Natural killer cell (primary cell): ENCODE data around the gene RIPK1. TPM values are rescaled to one million over a fixed set of nuclear protein-coding genes. Genes with fewer than 3 reads are reported as not detected.

Experiments
- ATAC-seq, 3 donors: fragments of 150-1000 bp in 2 of 3; fragments of 200-7000 bp in 1 of 3; cut with Tn5 transposase; 1 replicate in 1 of 3; 2 replicates in 2 of 3; pipeline ENCODE4 v1.10.0; 2021; ENCODE audit warnings: mild to moderate bottlenecking in 2 of 3, moderate library complexity in 2 of 3
- DNase-seq, 2 donors: peaks; one replicate each; pipeline versions ENCODE4 v3.0.0 to v3.0.0-alpha.2; 2013 to 2021; ENCODE audit warnings: mixed read lengths in 1 of 2
- H3K27ac ChIP-seq: one replicate; pipeline ENCODE4 v1.5.1; 2013; ENCODE audit warnings: mild to moderate bottlenecking, low read length
- H3K27me3 ChIP-seq: one replicate; pipeline ENCODE4 v1.6.1; 2013; ENCODE audit warnings: low read length; ENCODE audit not compliant: control insufficient read depth, insufficient read depth
- H3K36me3 ChIP-seq: one replicate; pipeline ENCODE4 v1.6.1; 2013; ENCODE audit warnings: low read length; ENCODE audit not compliant: control insufficient read depth, insufficient read depth
- H3K4me1 ChIP-seq: one replicate; pipeline ENCODE4 v1.6.1; 2013; ENCODE audit warnings: low read length; ENCODE audit not compliant: control insufficient read depth, insufficient read depth
- H3K4me3 ChIP-seq: one replicate; pipeline ENCODE4 v1.5.1; 2013; ENCODE audit warnings: low read length
- H3K9me3 ChIP-seq: one replicate; pipeline ENCODE4 v1.6.1; 2013; ENCODE audit warnings: low read length; ENCODE audit not compliant: control insufficient read depth, insufficient read depth
- H3K27ac Mint-ChIP-seq, 2 donors: one replicate each; pipeline ENCODE4 v1.8.0; 2022; ENCODE audit warnings: mild to moderate bottlenecking in 2 of 2, mixed read lengths in 2 of 2, moderate library complexity in 1 of 2
- H3K27me3 Mint-ChIP-seq, 2 donors: one replicate each; pipeline ENCODE4 v1.8.0; 2022; ENCODE audit warnings: low read depth in 2 of 2, mixed read lengths in 2 of 2
- H3K36me3 Mint-ChIP-seq: one replicate; pipeline ENCODE4 v1.8.0; 2022; ENCODE audit warnings: mixed read lengths
- H3K4me1 Mint-ChIP-seq, 2 donors: one replicate each; pipeline ENCODE4 v1.8.0; 2022; ENCODE audit warnings: mixed read lengths in 2 of 2
- H3K4me3 Mint-ChIP-seq: one replicate; pipeline ENCODE4 v1.8.0; 2022; ENCODE audit warnings: mild to moderate bottlenecking, moderate library complexity, mixed read lengths
- H3K9me3 Mint-ChIP-seq, 2 donors: one replicate each; pipeline ENCODE4 v1.8.0; 2022; ENCODE audit warnings: mixed read lengths in 2 of 2
- CTCF ChIP-seq: fragments of 200-600 bp; IDR thresholded peaks from one replicate; pipeline ENCODE4 v1.8.0; 2022; ENCODE audit warnings: antibody characterized with exemption
- WGBS: methylation state at CpG from one replicate; pipeline ENCODE4 v1.1.7; 2013; ENCODE audit warnings: missing lambda C conversion rate; ENCODE audit not compliant: insufficient coverage; 5-methylcytosine and 5-hydroxymethylcytosine counted together
- intact Hi-C: fragments of 100-400 bp; cut with micrococcal nuclease; formaldehyde crosslinking; loops from one replicate; pipeline ENCODE4 v1.14.2; 2022
- total RNA-seq, 4 donors: library from RNA; stranded (reverse); fragments of 120-200 nt in 1 of 4; gene quantifications; one replicate each; pipeline versions ENCODE4 v1.2.3 to v1.2.4, GENCODE V29; 2013 to 2022

RIPK1 gene
- total RNA-seq, 3 donors from 2014 or later (not counting 1 experiment from before 2014, with no cell fraction given) = 30.9 to 44.8 (median 34.5) TPM

- H3K4me3 Mint-ChIP-seq = no peak overlapping the region
- no peaks in the 10 kb centered on the region for H3K27me3 Mint-ChIP-seq
- H3K36me3 ChIP-seq = peaks cover 64% of the 10 kb centered on the region
- no CpG with 5 or more reads among the region's 1 CpG for WGBS
- H3K36me3 Mint-ChIP-seq = peaks cover 25% of the 10 kb centered on the region
- peaks cover 47 to 50% of the 10 kb centered on the region in 2 donors for H3K4me1 Mint-ChIP-seq
- no peaks in the 10 kb centered on the region for H3K9me3 ChIP-seq
- H3K27ac ChIP-seq = no peak overlapping the region
- ATAC-seq (no peak), DNase-seq (no peak)
- peak overlapping the region; percentile 16 to 27 for H3K27ac Mint-ChIP-seq
- TF ChIP-seq CTCF = no peak
- H3K9me3 Mint-ChIP-seq = no peaks in the 10 kb centered on the region
- intact Hi-C loops = no loop called here
- H3K4me1 ChIP-seq = peaks cover 30% of the 10 kb centered on the region
- H3K4me3 ChIP-seq = no peak overlapping the region
- no peaks in the 10 kb centered on the region for H3K27me3 ChIP-seq
Measured at GRCh38 chr6:3079682-3080081, 11.4 kb downstream of the RIPK1 start.

GRCh38 chr6:3081960-3082359 is 13.7 kb downstream of the RIPK1 start:
- no peaks in the 10 kb centered on the region for H3K27me3 Mint-ChIP-seq
- H3K9me3 ChIP-seq = no peaks in the 10 kb centered on the region
- peaks cover 8% of the 10 kb centered on the region for H3K4me1 ChIP-seq
- DNase-seq (no peak), ATAC-seq (no peak)
- no peaks in the 10 kb centered on the region for H3K27me3 ChIP-seq
- no peak overlapping the region for H3K4me3 Mint-ChIP-seq
- peaks cover 40% of the 10 kb centered on the region for H3K36me3 Mint-ChIP-seq
- 100% methylated on average over 5 of the region's 5 CpGs for WGBS
- intact Hi-C loops = no loop called here
- H3K4me3 ChIP-seq = no peak overlapping the region
- H3K36me3 ChIP-seq = peaks cover 82% of the 10 kb centered on the region
- peaks cover 32 to 38% of the 10 kb centered on the region in 2 donors for H3K4me1 Mint-ChIP-seq
- no peak overlapping the region for H3K27ac ChIP-seq
- no peak overlapping the region for H3K27ac Mint-ChIP-seq
- no peaks in the 10 kb centered on the region for H3K9me3 Mint-ChIP-seq
- no peak for TF ChIP-seq CTCF

- Mint-ChIP-seq H3K9me3 (no peaks in the 10 kb centered on the region), H3K4me3 (no peak overlapping the region), H3K27ac (peak overlapping the region in 1 of 2 donors; percentile 44), H3K36me3 (peaks cover 51% of the 10 kb centered on the region), H3K4me1 (peaks cover 45 to 48% of the 10 kb centered on the region in 2 donors), H3K27me3 (no peaks in the 10 kb centered on the region)
- TF ChIP-seq CTCF = no peak
- WGBS = 97% methylated on average over 4 of the region's 4 CpGs
- Histone ChIP-seq H3K4me1 (peaks cover 13% of the 10 kb centered on the region), H3K27me3 (no peaks in the 10 kb centered on the region), H3K9me3 (no peaks in the 10 kb centered on the region), H3K27ac (no peak overlapping the region), H3K4me3 (no peak overlapping the region), H3K36me3 (peaks cover 71% of the 10 kb centered on the region)
- intact Hi-C loops = no loop called here
- ATAC-seq (no peak), DNase-seq (no peak)
Measured at GRCh38 chr6:3085074-3085473, 16.8 kb downstream of the RIPK1 start.

- Histone ChIP-seq H3K27ac (no peak overlapping the region), H3K4me1 (peaks cover 13% of the 10 kb centered on the region), H3K9me3 (no peaks in the 10 kb centered on the region), H3K36me3 (peaks cover 64% of the 10 kb centered on the region), H3K4me3 (no peak overlapping the region), H3K27me3 (no peaks in the 10 kb centered on the region)
- H3K4me1 Mint-ChIP-seq = peaks cover 45 to 53% of the 10 kb centered on the region in 2 donors
- intact Hi-C loops = no loop called here
- WGBS = 83% methylated on average over 6 of the region's 7 CpGs
- H3K27me3 Mint-ChIP-seq = no peaks in the 10 kb centered on the region
- no peaks in the 10 kb centered on the region for H3K9me3 Mint-ChIP-seq
- TF ChIP-seq CTCF = no peak
- ATAC-seq (no peak), DNase-seq (no peak)
- H3K27ac Mint-ChIP-seq = peak overlapping the region; percentile 56 to 82
- no peak overlapping the region for H3K4me3 Mint-ChIP-seq
- peaks cover 51% of the 10 kb centered on the region for H3K36me3 Mint-ChIP-seq
Measured at GRCh38 chr6:3086282-3086946, 18.1 kb downstream of the RIPK1 start.
